ENCODE results near the gene HSPA1L. TPM values are rescaled to one million over a fixed set of nuclear protein-coding genes. Genes with fewer than 3 reads are reported as not detected.
"Not testable (repeated sequence)": the region's sequence is repeated elsewhere in the genome, so short reads cannot be mapped to it uniquely, and the experiment has no call there.

Gene HSPA1L
- total and polyA plus RNA-seq, 4 donors: 0.27 to 0.79 (median 0.47) TPM

- TF ChIP-seq CTCF (IDR thresholded peaks at IDR 0.05; ENCODE audit: low read depth, low read length, missing input control): no peak
- no peak for TF ChIP-seq ATF3 (IDR thresholded peaks at IDR 0.05)
- TF ChIP-seq YY1 (IDR thresholded peaks at IDR 0.05): no peak
- no peak for TF ChIP-seq JUND (IDR thresholded peaks at IDR 0.05)
- no peak for TF ChIP-seq FOXA2 (IDR thresholded peaks at IDR 0.05)
Observed at GRCh38 chr6:31850765-31851484, 35.8 kb upstream of the HSPA1L start (continued).

DNA sequence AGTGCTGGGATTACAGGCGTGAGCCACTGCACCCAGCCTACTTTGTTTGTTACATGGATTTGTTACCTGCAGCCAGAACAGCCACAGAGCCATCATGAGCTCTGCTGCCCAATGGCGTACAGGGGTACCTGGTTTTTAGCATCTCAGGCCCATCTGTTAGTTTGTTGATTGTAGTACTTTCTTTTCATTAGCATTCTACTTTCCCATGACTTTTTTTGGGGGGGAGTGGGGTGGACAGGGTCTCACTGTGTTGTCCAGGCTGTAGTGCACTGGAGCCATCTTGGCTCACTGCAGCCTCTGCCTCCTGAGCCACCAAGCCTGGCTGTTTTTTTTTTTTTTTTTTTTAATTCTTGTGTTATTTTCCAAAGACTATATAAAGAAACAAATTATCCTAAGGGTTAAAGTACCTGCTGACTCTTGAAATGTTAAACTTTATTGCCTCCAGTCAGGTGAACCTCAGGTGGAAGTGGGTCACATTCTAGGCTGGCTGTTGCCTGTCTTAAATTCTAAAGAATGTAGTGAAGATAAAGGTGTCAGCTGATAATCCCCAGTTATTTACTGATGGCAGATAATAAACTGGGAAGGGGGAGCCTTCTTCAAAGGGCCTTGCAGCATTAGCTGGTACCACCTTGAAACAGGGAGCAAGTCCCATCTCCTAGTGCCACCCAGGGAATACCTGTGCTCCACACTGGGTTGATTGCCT is 32.3 kb upstream of the HSPA1L start:
- no peaks in the 10 kb centered on the region for H3K9me3 ChIP-seq (ENCODE audit: control insufficient read depth in 4 of 4, low read length in 3 of 4)
- H3K27ac ChIP-seq (ENCODE audit: low read depth in 1 of 2, low read length in 2 of 2): no peak overlapping the region
- H3K27me3 ChIP-seq (ENCODE audit: control insufficient read depth in 4 of 4, insufficient read depth in 4 of 4, low read length in 3 of 4): no peaks in the 10 kb centered on the region
- H3K9ac ChIP-seq (ENCODE audit: low read depth in 1 of 2, low read length in 2 of 2): no peak overlapping the region
- H3K36me3 ChIP-seq (ENCODE audit: control insufficient read depth in 4 of 4, insufficient read depth in 3 of 4, low read depth in 1 of 4, low read length in 3 of 4): peaks cover 0 to 2% (median 0%) of the 10 kb centered on the region in 4 donors
- 96% methylated on average over 2 of the region's 2 CpGs for WGBS
- no peak for DNase-seq (ENCODE audit: low spot score)
- no peak for TF ChIP-seq SP1 (IDR thresholded peaks at IDR 0.05)
- peaks cover 6 to 10% (median 7%) of the 10 kb centered on the region in 4 donors for H3K4me1 ChIP-seq (ENCODE audit: control insufficient read depth in 4 of 4, insufficient read depth in 4 of 4, low read length in 3 of 4)
- H3K4me3 ChIP-seq (ENCODE audit: low read depth in 1 of 3, low read length in 3 of 3): no peak overlapping the region

- H3K9me3 ChIP-seq (ENCODE audit: control insufficient read depth in 4 of 4, low read length in 3 of 4): no peaks in the 10 kb centered on the region
- TF ChIP-seq RXRA (IDR thresholded peaks at IDR 0.05) (no peak), NR2F2 (IDR thresholded peaks at IDR 0.05) (no peak), MAX (IDR thresholded peaks at IDR 0.05) (no peak)
- peaks cover 0 to 3% (median 0%) of the 10 kb centered on the region in 4 donors for H3K4me1 ChIP-seq (ENCODE audit: control insufficient read depth in 4 of 4, insufficient read depth in 4 of 4, low read length in 3 of 4)
- DNase-seq (ENCODE audit: low spot score): no peak
- H3K4me3 ChIP-seq (ENCODE audit: low read depth in 1 of 3, low read length in 3 of 3): no peak overlapping the region
- WGBS: 98% methylated on average over 3 of the region's 3 CpGs
- H3K27me3 ChIP-seq (ENCODE audit: control insufficient read depth in 4 of 4, insufficient read depth in 4 of 4, low read length in 3 of 4): no peaks in the 10 kb centered on the region
- no peak overlapping the region for H3K27ac ChIP-seq (ENCODE audit: low read depth in 1 of 2, low read length in 2 of 2)
- H3K9ac ChIP-seq (ENCODE audit: low read depth in 1 of 2, low read length in 2 of 2): no peak overlapping the region
- H3K36me3 ChIP-seq (ENCODE audit: control insufficient read depth in 4 of 4, insufficient read depth in 3 of 4, low read depth in 1 of 4, low read length in 3 of 4): peaks cover 4 to 14% (median 11%) of the 10 kb centered on the region in 4 donors
Observed at GRCh38 chr6:31844507-31844906, 29.4 kb upstream of the HSPA1L start.

DNA sequence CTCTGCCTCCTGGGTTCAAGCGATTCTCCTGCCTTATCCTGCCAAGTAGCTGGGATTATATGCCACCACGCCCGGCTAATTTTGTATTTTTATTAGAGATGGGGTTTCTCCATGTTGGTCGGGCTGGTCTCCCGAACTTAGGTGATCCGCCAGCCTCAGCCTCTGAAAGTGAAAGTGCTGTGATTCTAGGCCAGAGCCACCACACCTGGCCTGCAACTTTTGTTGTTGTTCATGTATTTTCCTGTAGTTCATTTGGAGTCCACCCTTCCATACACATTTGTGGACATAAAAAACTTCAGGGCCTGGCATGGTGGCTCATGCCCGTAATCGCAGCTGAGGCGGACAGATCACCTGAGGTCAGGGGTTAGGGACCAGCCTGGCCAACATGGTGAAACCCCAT is 27.0 kb upstream of the HSPA1L start:
- Histone ChIP-seq H3K36me3 (ENCODE audit: control insufficient read depth in 4 of 4, insufficient read depth in 3 of 4, low read depth in 1 of 4, low read length in 3 of 4) (peaks cover 17 to 35% (median 26%) of the 10 kb centered on the region in 4 donors), H3K27me3 (ENCODE audit: control insufficient read depth in 4 of 4, insufficient read depth in 4 of 4, low read length in 3 of 4) (no peaks in the 10 kb centered on the region), H3K27ac (ENCODE audit: low read depth in 1 of 2, low read length in 2 of 2) (no peak overlapping the region), H3K4me3 (ENCODE audit: low read depth in 1 of 3, low read length in 3 of 3) (no peak overlapping the region), H3K4me1 (ENCODE audit: control insufficient read depth in 4 of 4, insufficient read depth in 4 of 4, low read length in 3 of 4) (peaks cover 6 to 10% (median 9%) of the 10 kb centered on the region in 4 donors), H3K9ac (ENCODE audit: low read depth in 1 of 2, low read length in 2 of 2) (no peak overlapping the region), H3K9me3 (ENCODE audit: control insufficient read depth in 4 of 4, low read length in 3 of 4) (no peaks in the 10 kb centered on the region)
- TF ChIP-seq ATF3 (IDR thresholded peaks at IDR 0.05): no peak
- TF ChIP-seq RAD21 (IDR thresholded peaks at IDR 0.05): no peak
- no peak for TF ChIP-seq FOXA2 (IDR thresholded peaks at IDR 0.05)
- TF ChIP-seq YY1 (IDR thresholded peaks at IDR 0.05): no peak
- no peak for TF ChIP-seq HNF4A (conservative IDR thresholded peaks at IDR 0.05)
- TF ChIP-seq CTCF (IDR thresholded peaks at IDR 0.05; ENCODE audit: low read depth, low read length, missing input control): no peak
- no peak for DNase-seq (ENCODE audit: low spot score)
- 91% methylated on average over 9 of the region's 9 CpGs for WGBS

GRCh38 chr6:31839779-31840126 is 24.7 kb upstream of the HSPA1L start:
- H3K9ac ChIP-seq (ENCODE audit: low read depth in 1 of 2, low read length in 2 of 2); H3K27me3 ChIP-seq (ENCODE audit: control insufficient read depth in 4 of 4, insufficient read depth in 4 of 4, low read length in 3 of 4); H3K27ac ChIP-seq (ENCODE audit: low read depth in 1 of 2, low read length in 2 of 2); DNase-seq (ENCODE audit: low spot score); H3K9me3 ChIP-seq (ENCODE audit: control insufficient read depth in 4 of 4, low read length in 3 of 4); H3K4me3 ChIP-seq (ENCODE audit: low read depth in 1 of 3, low read length in 3 of 3): not testable (repeated sequence)
- Histone ChIP-seq H3K4me1 (ENCODE audit: control insufficient read depth in 4 of 4, insufficient read depth in 4 of 4, low read length in 3 of 4) (peaks cover 6 to 23% (median 22%) of the 10 kb centered on the region in 4 donors), H3K36me3 (ENCODE audit: control insufficient read depth in 4 of 4, insufficient read depth in 3 of 4, low read depth in 1 of 4, low read length in 3 of 4) (peaks cover 17 to 37% (median 27%) of the 10 kb centered on the region in 4 donors)
- WGBS: 91% methylated on average over 8 of the region's 8 CpGs
